Measurements from ENCODE around the gene LSAMP.
"Not testable (repeated sequence)": the region's sequence is repeated elsewhere in the genome, so short reads cannot be mapped to it uniquely, and the experiment has no call there.

The LSAMP gene

DNA sequence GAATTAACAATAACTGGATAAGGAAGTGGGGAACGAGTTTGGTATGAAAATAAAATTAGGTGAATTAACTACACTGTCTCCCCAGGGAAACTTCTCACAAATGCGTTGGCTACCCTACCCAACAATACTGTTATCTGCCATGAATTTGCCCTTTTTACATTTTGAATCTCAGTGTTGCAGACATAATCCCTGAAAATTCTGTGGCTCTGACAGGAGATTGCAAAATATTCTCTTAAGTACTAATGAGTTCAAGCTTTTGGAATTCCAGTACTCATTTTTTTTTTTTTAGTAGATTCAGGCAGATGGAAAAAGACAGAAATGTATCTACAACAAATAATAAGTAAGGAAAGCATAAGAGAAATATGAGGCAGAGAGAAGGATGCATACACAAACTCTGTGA lies 332.6 kb downstream of the LSAMP start:
- no peak for DNase-seq (ENCODE audit: low read depth, low spot score)

DNA sequence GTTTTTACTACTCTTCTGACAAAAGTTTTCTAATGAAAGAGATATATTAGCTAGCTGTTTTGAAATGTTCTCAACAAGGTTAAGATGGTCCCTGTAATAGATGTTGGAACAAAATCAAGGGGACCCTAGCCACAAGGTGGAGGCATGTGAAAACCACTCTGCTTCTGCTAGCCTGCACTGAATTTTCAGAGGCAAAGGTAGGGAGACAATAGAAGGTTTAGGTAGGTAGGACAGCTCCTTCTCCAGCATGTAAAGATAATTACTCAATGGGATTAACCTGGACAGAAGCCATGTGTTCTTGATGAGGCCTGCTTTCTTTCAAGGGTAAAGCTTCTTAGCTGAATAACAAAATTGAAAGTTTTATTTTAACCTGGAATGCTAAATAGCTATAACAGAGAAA lies 333.5 kb downstream of the LSAMP start:
- no peak for DNase-seq (ENCODE audit: low read depth, low spot score)

DNA sequence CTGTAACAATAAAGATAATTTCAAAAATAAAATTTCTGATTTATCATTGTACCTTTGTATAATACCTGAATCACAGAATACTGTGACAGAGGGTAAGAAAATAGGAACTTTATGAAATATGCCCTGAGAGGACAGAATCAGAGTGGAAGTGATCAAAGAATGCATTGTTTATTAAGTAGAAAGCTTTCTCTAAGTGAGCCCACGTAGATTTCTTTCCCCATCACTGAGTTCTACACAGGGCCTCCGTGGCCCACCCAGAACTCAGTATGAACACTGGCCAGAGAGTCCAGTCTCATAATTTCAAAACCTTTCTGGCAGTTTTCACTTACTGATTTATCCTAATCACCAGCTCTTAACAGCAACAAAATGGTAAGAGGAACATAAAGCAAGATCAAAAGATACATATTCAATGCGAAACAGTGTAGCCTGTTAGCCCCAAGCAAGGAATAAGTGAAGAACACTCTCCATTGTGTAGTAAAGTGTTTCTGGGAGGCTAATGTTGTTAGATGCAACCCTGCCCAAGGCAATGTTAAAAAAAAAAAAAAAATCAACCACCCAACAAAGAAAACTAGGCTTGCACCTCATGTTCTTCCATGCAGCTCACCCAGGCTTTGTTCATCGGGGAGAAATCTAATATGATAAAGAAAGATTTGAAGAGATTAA lies 341.3 kb downstream of the LSAMP start:
- DNase-seq (ENCODE audit: low read depth, low spot score), result no peak

DNA sequence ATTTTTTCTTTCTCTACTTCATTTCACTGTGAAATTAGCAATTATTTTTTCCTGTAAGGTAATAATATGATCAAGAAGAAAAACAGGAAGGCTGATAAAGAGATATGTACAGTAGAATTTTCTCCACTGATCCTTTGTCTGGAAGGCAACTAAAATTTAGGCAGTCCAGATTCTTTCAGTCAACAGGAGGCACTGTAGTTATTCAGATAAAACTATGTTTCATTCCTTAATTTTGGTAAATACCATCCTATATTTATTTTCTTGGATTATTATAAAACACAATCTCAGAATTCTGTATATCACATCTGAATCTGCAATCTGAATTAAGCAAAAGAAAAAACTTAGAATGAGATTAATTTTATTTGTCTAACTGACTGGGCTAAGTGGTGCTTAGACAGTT lies 343.2 kb downstream of the LSAMP start:
- no peak for DNase-seq (ENCODE audit: low read depth, low spot score)

DNA sequence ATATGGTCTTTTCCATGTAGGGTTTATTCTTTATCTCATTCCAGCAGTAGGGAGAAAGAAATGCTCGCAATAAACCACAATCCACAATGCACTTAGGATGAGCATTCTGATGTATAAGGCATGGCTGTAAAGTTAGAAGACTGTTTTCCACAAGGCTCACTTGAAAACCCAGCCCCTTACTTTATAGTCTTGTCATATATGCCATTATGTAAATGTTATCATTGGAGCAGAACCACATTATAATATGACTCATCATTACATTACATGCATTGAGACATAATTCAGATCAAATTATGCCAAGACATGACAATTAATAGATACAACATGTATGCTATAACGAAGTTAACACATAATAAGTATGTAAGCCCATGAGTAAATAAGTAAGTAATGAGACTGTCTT lies 348.1 kb downstream of the LSAMP start:
- no peak for DNase-seq (ENCODE audit: low read depth, low spot score)

DNA sequence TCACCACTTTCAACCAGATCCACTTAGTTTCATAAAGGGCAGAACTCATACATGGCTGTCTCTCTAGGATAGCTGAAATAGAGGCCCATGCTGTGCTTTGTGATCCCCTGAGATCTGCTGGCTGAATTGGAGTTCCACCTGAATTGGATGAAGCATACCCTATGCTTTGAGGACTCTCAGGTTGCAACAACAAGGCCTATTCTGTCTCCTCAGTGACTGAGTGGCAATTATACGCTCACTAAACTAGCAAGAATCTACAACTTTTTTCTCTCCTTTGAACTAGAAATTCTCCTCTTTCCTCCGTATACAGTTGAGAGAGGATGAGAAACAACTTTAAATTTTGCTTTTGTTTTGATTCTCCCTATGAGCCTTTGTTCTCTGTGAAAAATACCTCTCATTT lies 348.7 kb downstream of the LSAMP start:
- DNase-seq (ENCODE audit: low read depth, low spot score), result no peak

DNA sequence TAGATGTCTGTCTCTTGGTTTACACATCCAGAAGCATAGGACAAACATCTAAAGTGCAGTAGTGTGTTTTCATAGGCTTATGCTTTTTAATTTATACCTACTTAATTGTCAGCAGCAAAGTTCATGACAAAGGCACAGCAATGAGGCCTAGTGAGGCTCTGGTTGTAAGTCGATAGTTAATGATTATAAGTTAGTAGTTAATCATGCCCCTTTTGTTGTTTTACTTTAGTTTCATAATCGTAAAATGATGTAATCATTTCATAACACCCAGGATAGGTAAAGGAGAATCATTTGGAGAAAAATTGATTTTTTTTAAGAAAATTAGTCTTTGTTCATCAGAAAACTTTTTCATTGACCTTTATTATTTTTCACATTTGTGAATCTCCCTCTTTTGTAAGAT lies 351.9 kb downstream of the LSAMP start:
- DNase-seq (ENCODE audit: low read depth, low spot score), result no peak

DNA sequence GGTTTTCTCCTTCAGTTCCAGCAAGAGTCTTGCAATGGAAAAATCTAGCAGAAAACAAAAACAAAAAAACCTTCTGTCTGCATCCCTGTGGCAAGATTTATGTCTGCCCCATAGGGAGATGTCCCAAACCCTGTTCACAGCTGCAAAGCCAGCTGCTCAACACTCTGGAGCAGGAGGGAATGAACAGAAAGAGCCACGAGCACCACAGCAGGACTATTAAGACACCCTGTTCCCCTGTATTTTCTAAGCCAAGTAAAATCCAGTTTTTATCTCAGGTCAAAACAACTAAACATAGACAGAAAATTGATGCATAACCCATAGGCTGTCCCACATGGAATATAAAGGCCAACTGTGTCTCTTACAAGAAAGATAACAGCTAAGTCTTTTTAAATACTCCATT lies 357.9 kb downstream of the LSAMP start:
- DNase-seq (ENCODE audit: low read depth, low spot score), result no peak

DNA sequence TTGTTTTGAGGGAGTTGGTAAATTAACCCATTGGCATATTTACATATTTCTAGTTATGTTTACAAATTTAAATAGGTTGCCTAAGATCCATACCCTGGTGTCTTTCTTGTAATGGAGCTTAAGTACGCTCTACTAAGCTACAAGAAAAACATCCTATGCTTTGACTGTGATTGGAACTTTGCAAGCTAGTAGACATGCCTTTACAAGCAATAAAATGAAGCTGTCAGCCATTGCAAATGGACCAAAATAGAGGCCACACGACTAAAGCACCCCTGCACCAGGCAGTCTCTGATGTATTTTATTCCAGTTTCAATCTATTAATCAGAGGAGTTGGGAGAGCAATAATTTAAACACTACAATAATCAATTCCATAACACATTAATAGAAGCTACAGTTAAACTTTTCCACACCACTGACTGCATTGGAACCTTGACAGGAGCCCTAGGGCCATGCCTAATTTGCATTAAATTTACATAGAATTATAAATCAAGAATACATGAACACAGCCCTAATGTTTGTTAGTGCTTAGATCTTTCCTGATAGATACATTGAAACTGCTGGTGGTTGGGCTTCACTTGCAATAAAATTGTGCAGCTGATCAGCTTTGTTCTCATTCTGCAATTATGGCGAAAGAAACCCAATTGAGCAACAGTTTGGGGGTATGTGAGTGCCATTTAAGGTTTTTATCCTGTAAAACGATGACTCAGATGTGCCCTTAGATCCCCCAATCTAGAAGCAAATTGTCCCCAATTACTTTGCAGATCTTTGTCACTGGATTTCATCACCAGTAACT lies 360.1 kb downstream of the LSAMP start:
- peak; percentile 6 for DNase-seq (ENCODE audit: low read depth, low spot score)

DNA sequence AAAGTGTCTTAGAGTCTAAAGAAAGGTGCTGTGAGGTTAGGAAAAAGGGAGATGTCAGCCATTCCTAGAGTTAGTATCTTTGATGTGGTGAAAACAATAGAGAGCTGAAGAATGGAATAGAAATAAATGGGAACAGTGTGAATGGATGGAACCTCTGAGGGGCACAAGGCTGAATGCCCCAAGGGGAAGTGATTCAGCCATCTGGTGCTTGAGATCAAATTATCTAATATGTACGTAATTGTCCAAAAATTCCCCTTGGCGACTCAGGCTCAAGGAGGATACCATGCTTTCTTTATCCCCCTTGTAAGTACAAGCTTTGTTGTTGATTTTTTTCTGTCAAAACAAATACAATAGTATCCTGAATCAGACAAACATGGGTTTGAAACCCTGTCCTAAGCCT lies 361.6 kb downstream of the LSAMP start:
- DNase-seq (ENCODE audit: low read depth, low spot score), result peak; percentile 52

DNA sequence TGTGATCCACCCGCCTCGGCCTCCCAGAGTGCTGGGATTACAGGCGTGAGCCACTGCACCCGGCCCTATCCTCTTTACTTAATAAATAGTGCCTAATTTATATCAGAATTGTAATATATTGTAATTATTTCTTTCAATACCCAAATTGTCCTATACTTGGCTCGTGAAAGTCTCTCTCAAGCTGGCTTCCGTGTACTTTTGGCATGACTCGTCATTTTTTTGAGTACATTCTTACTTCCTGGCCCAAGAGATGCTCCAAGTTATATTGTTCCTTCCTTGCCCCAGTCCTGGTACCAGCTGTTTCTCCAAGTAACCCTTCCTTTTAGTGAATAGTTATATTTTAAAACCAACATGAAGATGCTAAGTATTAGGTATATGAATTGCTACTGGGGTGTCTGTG lies 366.7 kb downstream of the LSAMP start:
- no peak for DNase-seq (ENCODE audit: low read depth, low spot score)

DNA sequence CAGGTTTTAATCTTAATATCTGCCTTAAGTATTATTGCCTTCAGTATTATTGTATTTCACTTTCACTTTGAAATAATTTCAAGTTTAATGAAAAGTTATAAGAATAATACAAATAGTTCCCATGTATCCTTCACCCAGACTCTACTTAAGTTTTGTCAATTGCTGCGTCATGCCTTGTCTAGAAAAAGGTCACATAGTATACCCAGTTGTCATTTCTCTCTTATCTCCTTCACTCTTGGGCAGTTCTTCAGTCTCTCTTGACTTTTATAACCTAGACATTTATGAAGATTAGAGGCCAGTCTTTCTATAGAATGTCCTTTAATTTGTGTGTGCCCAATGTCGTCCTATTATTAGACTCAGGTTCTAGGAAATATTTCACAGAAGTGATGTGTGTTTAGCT lies 367.7 kb downstream of the LSAMP start:
- no peak for DNase-seq (ENCODE audit: low read depth, low spot score)

DNA sequence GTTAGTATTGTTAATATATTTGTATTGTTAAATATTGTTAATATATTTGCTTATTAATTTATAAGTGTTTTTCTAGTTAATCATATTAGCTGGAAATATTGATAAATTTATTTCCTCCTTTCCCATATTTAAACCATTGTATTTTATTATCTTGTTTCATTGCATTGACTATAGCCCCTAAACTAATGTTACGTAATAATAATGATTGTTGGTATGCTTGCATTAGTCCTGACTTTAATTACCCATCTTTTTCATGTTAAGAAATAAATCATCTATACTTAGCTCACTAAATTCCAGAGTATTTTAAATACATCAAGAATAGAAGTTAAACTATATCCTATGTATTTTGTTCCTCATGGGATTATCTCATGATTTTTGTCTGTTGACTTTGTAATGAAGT lies 368.2 kb downstream of the LSAMP start:
- no peak for DNase-seq (ENCODE audit: low read depth, low spot score)

DNA sequence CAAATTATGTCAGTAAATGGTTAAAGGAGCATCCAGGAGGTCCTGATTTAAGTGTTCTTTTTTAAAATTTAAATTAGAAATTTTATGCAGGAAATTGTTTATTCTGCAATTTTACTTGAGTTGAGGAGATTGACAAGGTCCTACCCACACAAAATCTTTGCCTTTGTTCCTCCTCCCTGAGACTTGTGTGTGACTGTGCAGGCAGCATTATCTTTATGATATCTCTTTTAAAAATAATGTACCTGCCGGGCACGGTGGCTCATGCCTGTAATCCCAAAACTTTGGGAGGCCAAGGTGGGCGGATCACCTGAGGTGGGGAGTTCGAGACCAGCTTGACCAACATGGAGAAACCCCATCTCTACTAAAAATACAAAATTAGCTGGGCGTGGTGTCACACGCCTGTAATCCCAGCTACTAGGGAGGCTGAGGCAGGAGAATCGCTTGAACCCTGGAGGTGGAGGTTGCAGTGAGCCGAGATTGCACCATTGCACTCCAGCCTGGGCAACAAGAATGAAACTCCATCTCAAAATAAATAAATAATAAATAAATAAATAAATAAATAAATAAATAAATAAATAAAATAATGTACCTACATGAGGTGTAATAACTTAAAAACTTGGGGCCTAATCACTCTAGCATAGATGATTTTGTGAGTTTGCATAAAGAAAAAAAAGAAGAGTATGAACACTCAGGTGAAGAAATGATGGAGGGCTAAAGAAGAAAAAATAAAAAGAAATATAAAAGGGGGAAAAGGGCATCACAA lies 374.6 kb downstream of the LSAMP start:
- not testable (repeated sequence) for DNase-seq (ENCODE audit: low read depth, low spot score)

DNA sequence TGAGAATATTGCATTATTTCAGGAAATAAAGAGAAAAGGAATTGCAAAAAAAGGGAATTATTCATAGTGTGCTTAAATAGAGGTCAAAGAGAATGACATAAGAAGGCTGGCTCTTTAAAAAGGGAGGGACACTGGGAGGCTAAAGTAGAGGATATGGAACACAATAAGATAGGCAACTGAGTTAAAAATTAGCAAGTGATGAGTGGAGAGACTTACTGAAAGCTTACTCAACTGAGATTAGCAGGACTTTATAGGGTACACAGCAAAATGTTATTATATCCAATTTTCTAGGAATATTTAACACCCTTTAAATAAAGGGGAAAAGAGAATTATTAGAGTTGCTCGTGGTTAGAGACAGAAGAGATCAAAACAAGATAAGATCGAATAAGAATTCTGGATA lies 375.2 kb downstream of the LSAMP start:
- DNase-seq (ENCODE audit: low read depth, low spot score), result no peak

DNA sequence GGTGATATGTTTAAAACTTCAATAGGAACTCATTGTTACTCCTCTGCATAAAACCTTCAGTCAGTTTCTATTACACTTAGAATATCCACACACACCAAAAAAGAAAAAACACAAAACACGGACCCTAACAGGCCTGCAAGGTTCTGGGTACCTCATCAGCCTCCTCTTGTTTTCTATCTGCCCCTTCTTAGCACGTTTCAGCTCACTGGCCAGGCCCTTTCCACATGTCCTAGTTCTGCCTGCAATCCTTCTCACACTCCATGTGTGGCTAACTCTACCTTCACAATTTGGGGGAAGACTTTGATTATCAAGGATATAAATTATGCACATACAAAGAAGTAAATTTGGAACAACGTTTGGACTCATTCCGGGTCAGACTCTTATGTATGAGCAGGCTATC lies 376.3 kb downstream of the LSAMP start:
- no peak for DNase-seq (ENCODE audit: low read depth, low spot score)

DNA sequence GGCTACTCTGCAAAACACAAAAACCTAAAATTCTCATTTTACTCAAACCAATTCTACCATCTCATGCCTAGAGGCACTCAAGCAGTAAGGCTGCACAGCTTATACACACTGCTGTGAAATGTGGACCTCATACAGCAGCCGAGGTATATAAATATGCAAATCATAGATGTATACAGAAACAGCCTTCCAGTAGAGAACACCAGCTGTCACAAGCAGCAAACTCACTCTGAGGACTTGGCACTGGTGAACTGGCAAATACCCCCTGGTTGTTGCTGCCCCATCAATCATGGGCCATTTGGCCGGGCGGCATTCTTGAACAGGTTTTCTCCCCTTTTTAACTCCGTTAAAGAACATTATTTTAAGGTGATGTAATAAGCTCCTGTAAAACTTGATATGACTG lies 378.0 kb downstream of the LSAMP start:
- no peak for DNase-seq (ENCODE audit: low read depth, low spot score)

DNA sequence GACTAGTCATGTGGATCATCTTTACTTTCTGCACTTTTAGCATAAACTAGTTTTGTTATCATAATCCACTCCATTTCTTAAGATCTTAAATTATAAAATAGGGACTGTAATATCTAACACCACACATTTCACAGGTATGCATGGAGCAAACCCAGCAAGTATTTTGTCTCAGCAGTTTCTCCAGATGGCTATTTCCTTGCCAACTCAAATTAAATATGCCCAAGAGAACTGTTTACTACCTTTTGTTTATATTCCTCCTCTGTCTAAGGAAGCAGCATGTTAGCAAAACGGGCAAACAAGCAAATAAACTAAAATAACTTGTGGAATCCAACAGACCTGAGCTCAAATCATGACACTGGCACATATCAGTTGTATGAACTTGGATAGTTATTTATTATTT lies 379.8 kb downstream of the LSAMP start:
- DNase-seq (ENCODE audit: low read depth, low spot score), result no peak

DNA sequence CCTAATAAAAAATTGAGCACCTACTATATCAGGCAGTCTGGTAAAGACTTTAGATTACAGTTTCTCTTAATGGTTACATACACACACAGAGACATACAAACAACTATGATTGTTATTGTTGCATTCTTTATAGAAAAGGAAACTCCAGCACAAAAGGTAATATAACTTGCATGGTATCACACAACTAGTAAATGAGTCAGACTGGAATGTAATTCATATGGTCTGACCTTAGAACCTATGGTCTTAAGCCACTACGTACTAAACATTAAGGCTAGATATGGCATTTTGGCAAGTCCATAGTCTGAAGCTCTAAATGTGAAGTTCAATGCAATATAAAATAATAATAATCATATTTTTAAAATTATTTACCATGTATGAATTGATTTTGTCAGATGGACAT lies 380.6 kb downstream of the LSAMP start:
- no peak for DNase-seq (ENCODE audit: low read depth, low spot score)

DNA sequence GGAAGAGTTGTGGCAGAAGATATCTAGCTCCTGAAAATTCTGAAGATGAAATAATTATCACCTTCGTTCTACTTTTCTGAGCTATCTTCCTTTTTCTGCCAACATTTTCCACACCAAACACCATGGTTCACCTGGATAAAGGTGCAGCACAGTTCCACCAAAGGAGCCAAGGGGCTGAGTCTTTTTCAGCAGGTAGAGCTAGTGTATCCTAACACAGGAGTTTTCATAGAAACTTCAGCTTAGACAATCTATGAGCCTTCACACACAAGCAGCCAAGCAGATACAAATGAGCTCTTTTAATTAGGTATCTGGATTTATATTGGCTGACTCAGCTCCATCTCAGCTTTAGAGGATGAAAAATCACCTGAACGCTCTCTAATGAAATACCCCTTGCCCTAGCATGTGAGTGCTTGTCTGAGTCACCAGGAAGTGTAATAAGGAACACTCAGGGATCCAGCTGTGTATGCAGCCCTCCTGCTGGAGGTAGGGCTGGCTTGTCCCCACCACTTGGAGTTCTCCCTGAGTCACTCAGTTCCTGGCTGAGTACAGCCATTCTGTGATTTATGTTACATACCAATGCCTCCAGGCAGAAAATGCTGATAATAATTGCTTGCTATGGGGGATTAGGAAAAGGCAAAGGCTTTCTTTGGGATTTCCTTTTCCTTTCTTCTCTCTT lies 385.7 kb downstream of the LSAMP start:
- peak; percentile 91 for DNase-seq (ENCODE audit: low read depth, low spot score)

DNA sequence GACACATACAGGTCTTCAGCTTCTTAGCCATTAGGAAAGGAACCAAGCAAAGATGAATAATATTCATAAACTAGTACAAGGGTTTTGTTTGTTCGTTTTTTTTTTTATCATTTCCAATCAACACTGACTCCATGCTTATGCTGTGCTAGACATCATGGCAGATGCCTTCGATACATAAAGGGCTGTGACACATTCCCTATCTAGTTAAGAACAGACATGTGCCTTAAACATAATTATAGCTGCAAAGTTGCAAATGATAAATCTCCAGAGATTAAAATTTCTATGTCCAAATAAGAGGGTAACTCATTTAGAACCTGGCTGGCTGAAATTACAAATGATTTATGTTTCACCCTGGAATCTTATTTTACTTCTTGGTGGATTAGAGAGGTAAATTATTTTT lies 386.4 kb downstream of the LSAMP start:
- no peak for DNase-seq (ENCODE audit: low read depth, low spot score)

DNA sequence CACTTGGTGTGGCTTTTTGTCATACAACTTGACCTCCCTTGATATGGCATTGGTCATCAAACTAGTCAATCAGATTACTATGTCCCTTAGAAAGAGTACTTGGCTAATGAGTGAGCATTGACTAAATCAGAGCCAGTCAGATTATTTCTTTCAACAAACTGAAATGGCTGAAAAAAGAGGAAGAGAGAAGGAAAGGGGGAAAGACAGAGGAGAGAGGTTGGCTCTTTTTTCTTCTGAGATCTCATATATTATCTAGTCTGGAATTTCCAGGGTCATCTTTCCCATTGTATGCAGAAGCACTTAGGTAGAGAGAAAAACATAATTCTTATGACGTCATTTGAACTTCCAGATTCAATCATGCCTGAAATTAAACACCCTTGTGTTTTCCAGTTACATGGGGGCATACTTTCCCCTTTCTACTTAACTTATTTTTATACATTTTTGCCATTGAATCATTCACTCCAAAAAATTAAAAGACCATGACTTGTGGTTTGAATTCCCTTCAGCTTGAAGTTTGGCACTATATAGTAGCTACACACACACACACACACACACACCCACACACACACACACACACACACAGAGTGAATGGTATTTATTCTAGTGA lies 387.8 kb downstream of the LSAMP start:
- DNase-seq (ENCODE audit: low read depth, low spot score), result peak; percentile 20

Data from astrocyte of the hippocampus (primary cell).